Subcutaneous adipose tissue (tissue), 4 donors: ENCODE results near the gene CIDEC. TPM values are rescaled to one million over a fixed set of nuclear protein-coding genes. Genes with fewer than 3 reads are reported as not detected.

Source experiments
- CTCF ChIP-seq: fragments of 450-650 bp; IDR thresholded peaks from one replicate; pipeline ENCODE4 v1.5.1; 2016; ENCODE audit warnings: low read depth, mild to moderate bottlenecking, control low read depth, antibody characterized with exemption, moderate library complexity
- total RNA-seq, 4 donors: library from RNA; depleted of rRNA; stranded (reverse); fragments of >200 nt; gene quantifications; one replicate each; pipeline ENCODE4 v1.1.0, GENCODE V29; 2016

Gene CIDEC
- total RNA-seq, 4 donors from 2014 or later: 684 to 1,626 (median 1,205) TPM

DNA sequence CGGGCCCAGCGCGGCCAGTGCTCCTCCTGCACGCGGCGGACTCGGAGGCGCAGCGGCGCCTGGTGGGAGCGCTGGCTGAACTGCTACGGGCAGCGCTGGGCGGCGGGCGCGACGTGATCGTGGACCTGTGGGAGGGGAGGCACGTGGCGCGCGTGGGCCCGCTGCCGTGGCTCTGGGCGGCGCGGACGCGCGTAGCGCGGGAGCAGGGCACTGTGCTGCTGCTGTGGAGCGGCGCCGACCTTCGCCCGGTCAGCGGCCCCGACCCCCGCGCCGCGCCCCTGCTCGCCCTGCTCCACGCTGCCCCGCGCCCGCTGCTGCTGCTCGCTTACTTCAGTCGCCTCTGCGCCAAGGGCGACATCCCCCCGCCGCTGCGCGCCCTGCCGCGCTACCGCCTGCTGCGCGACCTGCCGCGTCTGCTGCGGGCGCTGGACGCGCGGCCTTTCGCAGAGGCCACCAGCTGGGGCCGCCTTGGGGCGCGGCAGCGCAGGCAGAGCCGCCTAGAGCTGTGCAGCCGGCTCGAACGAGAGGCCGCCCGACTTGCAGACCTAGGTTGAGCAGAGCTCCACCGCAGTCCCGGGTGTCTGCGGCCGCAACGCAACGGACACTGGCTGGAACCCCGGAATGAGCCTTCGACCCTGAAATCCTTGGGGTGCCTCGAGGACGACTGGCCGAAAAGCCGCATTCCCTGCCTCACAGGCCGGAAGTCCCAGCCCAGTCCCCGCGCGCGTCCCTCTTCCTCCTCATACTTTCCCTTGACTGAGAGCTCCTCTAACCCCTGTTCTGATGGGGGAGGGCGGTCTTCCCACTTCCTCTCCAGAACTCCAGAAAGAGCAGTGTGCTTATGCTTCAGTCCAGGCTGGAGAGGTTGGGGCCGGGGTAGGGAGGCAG is 35.4 kb upstream of the CIDEC start:
- TF ChIP-seq CTCF: no peak

DNA sequence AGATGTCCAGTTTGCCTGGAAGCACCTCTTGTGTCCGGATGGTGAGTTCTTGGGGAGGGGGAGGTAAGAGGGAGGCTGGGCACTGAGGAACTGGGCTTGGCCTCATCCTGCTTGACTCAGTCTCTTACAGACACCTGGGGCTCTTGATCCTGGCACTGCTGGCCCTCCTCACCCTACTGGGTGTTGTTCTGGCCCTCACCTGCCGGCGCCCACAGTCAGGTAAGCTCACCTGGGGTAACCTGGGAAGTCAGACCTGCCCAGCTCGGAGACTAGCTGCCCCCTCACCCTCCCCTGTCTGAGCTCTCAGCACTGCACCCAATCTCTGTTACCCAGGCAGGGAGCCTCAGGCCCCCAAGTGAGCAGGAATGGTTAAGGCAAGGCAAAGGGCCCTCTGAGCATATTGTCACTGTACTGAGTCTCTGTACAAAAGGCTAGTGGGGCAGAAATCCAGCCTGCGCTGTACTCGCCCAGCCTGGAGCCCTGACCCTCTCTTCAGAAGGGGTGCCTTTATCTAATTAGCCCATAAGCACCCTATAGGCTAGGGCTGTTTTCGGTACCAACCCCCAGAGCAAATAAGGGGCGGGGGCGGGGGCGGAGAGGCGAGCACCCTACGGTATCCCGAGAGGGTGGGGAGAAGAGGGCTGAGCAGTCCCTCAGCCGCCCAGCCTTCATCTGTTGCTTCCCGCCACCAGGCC is 34.7 kb upstream of the CIDEC start:
- no peak for TF ChIP-seq CTCF

GRCh38 chr3:9914011-9914410 is 34.0 kb upstream of the CIDEC start:
- no peak for TF ChIP-seq CTCF

DNA sequence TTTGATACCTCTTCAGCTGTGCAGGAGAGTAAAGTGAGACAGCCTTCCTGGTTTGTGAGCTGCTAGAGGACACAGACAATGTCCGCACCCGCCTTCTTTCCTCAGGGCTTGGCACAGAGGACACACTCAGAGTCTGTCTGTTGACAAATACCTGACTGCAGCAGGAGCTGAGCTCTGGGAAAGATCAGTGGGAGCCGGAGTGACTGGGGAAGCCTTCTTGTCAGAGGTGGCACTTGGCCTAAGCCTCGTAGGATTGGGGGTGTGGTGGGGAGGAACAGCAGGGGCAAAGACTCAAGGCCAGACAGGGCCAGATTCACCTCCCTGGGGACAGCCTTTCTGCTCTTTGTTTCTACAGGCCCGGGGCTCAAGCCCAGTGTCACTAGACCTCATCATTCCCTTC is 33.5 kb upstream of the CIDEC start:
- no peak for TF ChIP-seq CTCF

DNA sequence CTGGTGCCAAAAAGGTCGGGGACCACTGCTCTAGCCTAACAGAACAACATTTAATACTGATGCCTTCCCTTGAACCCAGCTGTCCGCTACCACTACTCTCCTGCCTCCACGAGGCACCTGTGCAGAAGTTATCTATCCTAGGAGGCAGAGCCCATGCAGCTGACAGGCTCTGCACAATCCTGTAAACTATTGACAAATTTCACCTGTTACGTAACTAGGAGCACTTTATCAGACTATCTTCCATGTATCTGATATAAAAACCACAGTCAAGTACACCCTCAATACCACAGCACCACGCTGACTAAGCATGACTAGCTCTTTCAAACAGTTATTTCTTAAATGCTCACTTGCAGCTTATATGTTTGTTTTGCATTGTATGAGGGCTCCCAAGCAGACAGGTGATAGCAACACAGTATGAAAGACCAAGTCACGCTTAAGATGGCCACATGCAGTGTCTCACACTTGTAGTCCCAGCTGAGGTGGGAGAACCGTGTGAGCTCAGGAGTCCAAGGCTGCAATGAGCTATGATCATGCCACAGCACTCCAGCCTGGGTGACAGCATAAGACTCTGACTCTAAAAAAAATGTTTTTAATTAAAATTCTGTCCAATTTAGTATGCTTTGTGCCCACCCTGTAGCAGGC is 32.4 kb upstream of the CIDEC start:
- TF ChIP-seq CTCF: no peak

DNA sequence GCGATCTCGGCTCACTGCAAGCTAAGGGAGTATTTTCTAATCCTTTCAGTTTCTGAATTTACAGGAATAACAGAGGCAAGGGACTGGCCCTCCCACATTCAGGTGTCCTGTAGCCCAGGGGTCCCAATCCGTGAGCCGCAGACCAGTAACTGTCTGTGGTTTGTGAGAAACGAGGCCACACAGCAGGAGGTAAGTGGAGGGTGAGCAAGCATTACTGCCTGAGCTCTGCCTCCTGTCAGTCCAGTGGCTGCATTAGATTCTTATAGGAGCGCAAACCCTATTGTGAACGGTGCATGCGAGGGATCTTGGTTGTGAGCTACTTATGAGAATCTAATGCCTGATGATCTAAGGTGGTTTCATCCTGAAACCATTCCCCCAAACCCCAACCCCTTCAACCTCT is 31.8 kb upstream of the CIDEC start:
- no peak for TF ChIP-seq CTCF
